ENCODE data around the gene KIAA0232. TPM values are rescaled to one million over a fixed set of nuclear protein-coding genes. Genes with fewer than 3 reads are reported as not detected.

KIAA0232 gene
- polyA plus RNA-seq, 2 donors, result 9.3 to 10.5 TPM

Other genes with a start within 250 kb of the KIAA0232 start
- 1 to 10 TPM; 6.5 to 7.3 TPM for gene MAN2B2, start 207.5 kb upstream of the KIAA0232 start, polyA plus RNA-seq
- 100 to 1,000 TPM; 138 to 236 TPM for gene MRFAP1, start 142.0 kb upstream of the KIAA0232 start, polyA plus RNA-seq
- 100 to 1,000 TPM in 1 of 2 donors, 10 to 100 TPM in 1; 60.0 to 290 TPM for gene S100P, start 88.8 kb upstream of the KIAA0232 start, polyA plus RNA-seq
- 10 to 100 TPM; 47.1 to 54.9 TPM for gene MRFAP1L1, start 72.9 kb upstream of the KIAA0232 start, polyA plus RNA-seq
- gene BLOC1S4, start 66.6 kb upstream of the KIAA0232 start, polyA plus RNA-seq, result 1 to 10 TPM; 5.4 to 9.9 TPM
- 10 to 100 TPM; 13.4 to 23.2 TPM for gene TBC1D14, start 127.1 kb downstream of the KIAA0232 start, polyA plus RNA-seq

Data from esophagus (tissue), 2 donors.